SK-N-SH (cell line): ENCODE measurements around the gene EOLA2. TPM values are rescaled to one million over a fixed set of nuclear protein-coding genes. Genes with fewer than 3 reads are reported as not detected.
"Not testable (repeated sequence)": the region's sequence is repeated elsewhere in the genome, so short reads cannot be mapped to it uniquely, and the experiment has no call there.

Experiments
- CTCF ChIA-PET: fragments of 300-600, 350-600 bp; formaldehyde crosslinking; extraction: SDS; loops from one replicate; lab custom pipeline; 2021; lab: Yijun Ruan, JAX
- POLR2A ChIA-PET: fragments of 350-600 bp; sonication (Branson Sonifier 250); formaldehyde crosslinking; extraction: SDS; loops from one replicate; lab custom pipeline; 2020; ENCODE audit warnings: antibody characterized with exemption, inconsistent platforms; lab: Yijun Ruan, JAX
- DNase-seq: peaks from one replicate; pipeline ENCODE4 v3.0.0; 2012
- H2AFZ ChIP-seq: fragments of 200-600 bp; sonication (generic); 2 replicates; pipeline ENCODE4 v1.8.1; 2016; ENCODE audit warnings: antibody characterized with exemption, mild to moderate bottlenecking, low read depth
- H3F3A ChIP-seq: fragments of 200-600 bp; sonication (generic); replicated peaks from 2 replicates; pipeline ENCODE3; 2016; ENCODE audit warnings: antibody characterized with exemption, mild to moderate bottlenecking; ENCODE audit not compliant: insufficient read depth
- H3K27ac ChIP-seq, 2 experiments: fragments of 200-500 bp in 1 of 2; fragments of 200-600 bp in 1 of 2; sonication (Bioruptor generic) in 1 of 2; sonication (generic), shearing (Covaris generic) in 1 of 2; 2 replicates each; pipeline versions ENCODE4 v1.5.1 to v1.6.1; 2014 to 2016; ENCODE audit warnings: low read depth in 2 of 2, inconsistent platforms in 1 of 2, low read length in 1 of 2, mild to moderate bottlenecking in 1 of 2, mixed read lengths in 1 of 2
- H3K27me3 ChIP-seq: fragments of 200-600 bp; sonication (generic), shearing (Covaris generic); 2 replicates; pipeline ENCODE4 v1.6.1; 2016; ENCODE audit warnings: mixed run types; ENCODE audit not compliant: insufficient read depth
- H3K36me3 ChIP-seq, 2 experiments: fragments of 200-500 bp in 1 of 2; fragments of 200-600 bp in 1 of 2; sonication (Bioruptor generic) in 1 of 2; sonication (generic) in 1 of 2; replicated peaks in 1 of 2; 2 replicates each; pipeline versions ENCODE3 to v1.5.1; 2014 to 2016; ENCODE audit warnings: low read length in 1 of 2, mild to moderate bottlenecking in 1 of 2; ENCODE audit not compliant: insufficient read depth in 2 of 2, control insufficient read depth in 1 of 2
- H3K4me1 ChIP-seq, 2 experiments: fragments of 200-500 bp in 1 of 2; fragments of 200-600 bp in 1 of 2; sonication (Bioruptor generic) in 1 of 2; sonication (generic), shearing (Covaris generic) in 1 of 2; 2 replicates each; pipeline versions ENCODE4 v1.5.1 to v1.6.1; 2014 to 2016; ENCODE audit warnings: low read depth in 1 of 2, low read length in 1 of 2, mixed run types in 1 of 2; ENCODE audit not compliant: insufficient read depth in 2 of 2, control insufficient read depth in 1 of 2
- H3K4me2 ChIP-seq: fragments of 200-600 bp; sonication (generic), shearing (Covaris generic); 2 replicates; pipeline ENCODE4 v1.6.1; 2017; ENCODE audit warnings: mixed run types
- H3K4me3 ChIP-seq, 2 experiments: fragments of 200-500 bp in 1 of 2; fragments of 200-600 bp in 1 of 2; sonication (Bioruptor generic) in 1 of 2; sonication (generic), shearing (Covaris generic) in 1 of 2; 2 replicates each; pipeline versions ENCODE4 v1.5.1 to v1.8.1; 2014 to 2016; ENCODE audit warnings: low read depth in 2 of 2, inconsistent platforms in 1 of 2, low read length in 1 of 2, mild to moderate bottlenecking in 1 of 2, mixed read lengths in 1 of 2, moderate library complexity in 1 of 2
- H3K79me2 ChIP-seq: fragments of 200-600 bp; sonication (generic); 2 replicates; pipeline ENCODE4 v1.8.1; 2017; ENCODE audit warnings: mild to moderate bottlenecking; ENCODE audit not compliant: insufficient read depth
- H3K9ac ChIP-seq: fragments of 200-600 bp; sonication (generic); 2 replicates; pipeline ENCODE4 v1.6.1; 2017; ENCODE audit warnings: mixed run types
- H3K9me2 ChIP-seq: fragments of 200-600 bp; sonication (generic); 2 replicates; pipeline ENCODE4 v1.6.1; 2017; ENCODE audit warnings: mixed run types
- H3K9me3 ChIP-seq: fragments of 200-600 bp; sonication (generic); 2 replicates; pipeline ENCODE4 v1.6.1; 2017; ENCODE audit warnings: mixed run types, mild to moderate bottlenecking, moderate library complexity
- H4K20me1 ChIP-seq: fragments of 200-600 bp; sonication (generic); 2 replicates; pipeline ENCODE4 v1.6.1; 2017; ENCODE audit warnings: mild to moderate bottlenecking, mixed run types; ENCODE audit not compliant: insufficient read depth
- CHD2 ChIP-seq: fragments of 150-350 bp; IDR thresholded peaks from 2 replicates; pipeline ENCODE4 v1.6.1; 2018; ENCODE audit warnings: low read length; ENCODE audit not compliant: partially characterized antibody
- EP300 ChIP-seq, 2 experiments: IDR thresholded peaks; 2 replicates each; pipeline versions ENCODE4 v1.4.0 to v1.6.1; 2012; ENCODE audit warnings: borderline replicate concordance in 1 of 2, low read depth in 1 of 2, low read length in 1 of 2
- EZH2phosphoT487 ChIP-seq: fragments of 200-600 bp; sonication (generic); IDR thresholded peaks from 2 replicates; pipeline ENCODE4 v1.6.1; 2017; ENCODE audit warnings: low read depth, mixed run types, mild to moderate bottlenecking, antibody characterized with exemption, moderate library complexity, borderline replicate concordance
- FOXM1 ChIP-seq: IDR thresholded peaks from 2 replicates; pipeline ENCODE4 v1.4.0; 2012; ENCODE audit warnings: low read depth, mild to moderate bottlenecking
- GABPA ChIP-seq: IDR thresholded peaks from 2 replicates; pipeline ENCODE4 v1.4.0; 2012; ENCODE audit warnings: low read depth, mild to moderate bottlenecking
- MEF2A ChIP-seq: IDR thresholded peaks from 2 replicates; pipeline ENCODE4 v1.4.0; 2012; ENCODE audit warnings: low read depth, borderline replicate concordance
- NFIC ChIP-seq: IDR thresholded peaks from 2 replicates; pipeline ENCODE4 v1.4.0; 2012; ENCODE audit warnings: borderline replicate concordance
- NRF1 ChIP-seq: IDR thresholded peaks from 2 replicates; pipeline ENCODE4 v1.6.1; 2012; ENCODE audit warnings: low read depth, mild to moderate bottlenecking, low read length
- RAD21 ChIP-seq: IDR thresholded peaks from 2 replicates; pipeline ENCODE4 v1.6.1; 2012; ENCODE audit warnings: mild to moderate bottlenecking, low read length
- RXRA ChIP-seq: IDR thresholded peaks from 2 replicates; pipeline ENCODE4 v1.4.0; 2012; ENCODE audit warnings: low read depth, mild to moderate bottlenecking, borderline replicate concordance
- SMC3 ChIP-seq: IDR thresholded peaks from 2 replicates; pipeline ENCODE4 v1.6.1; 2012; ENCODE audit warnings: low read depth, low read length, improper control_type of control experiment
- TAF1 ChIP-seq: IDR thresholded peaks from 2 replicates; pipeline ENCODE4 v1.6.1; 2012; ENCODE audit warnings: low read depth, mild to moderate bottlenecking, low read length, moderate library complexity, borderline replicate concordance
- TCF12 ChIP-seq: IDR thresholded peaks from 2 replicates; pipeline ENCODE4 v1.4.0; 2012
- TEAD4 ChIP-seq: IDR thresholded peaks from 2 replicates; pipeline ENCODE4 v1.4.0; 2012; ENCODE audit warnings: mild to moderate bottlenecking, borderline replicate concordance; ENCODE audit not compliant: insufficient read depth
- WGBS: methylation state at CpG from one replicate; pipeline ENCODE4 v1.1.6; 2017; ENCODE audit warnings: low lambda C conversion rate; 5-methylcytosine and 5-hydroxymethylcytosine counted together
- polyA plus RNA-seq, 3 experiments: library from polyadenylated mRNA; depleted of rRNA; stranded (reverse); fragments of >200 nt; gene quantifications; 2 replicates each; pipeline ENCODE4 v1.2.3, GENCODE V29; 2012
- TF ChIP-seq, protein P1 (sequence below): IDR thresholded peaks from 2 replicates; pipeline ENCODE4 v1.4.0; 2012; ENCODE audit warnings: low read depth
- TF ChIP-seq, protein P2 (sequence below): IDR thresholded peaks from 2 replicates; pipeline ENCODE4 v1.4.0; 2012; ENCODE audit warnings: low read depth, borderline replicate concordance
- TF ChIP-seq, protein P3 (sequence below): IDR thresholded peaks from 2 replicates; pipeline ENCODE4; 2012
- TF ChIP-seq, protein P4 (sequence below): fragments of 150-350 bp; IDR thresholded peaks from 2 replicates; pipeline ENCODE4 v1.6.1; 2017; ENCODE audit warnings: antibody characterized with exemption, low read length, low read depth, borderline replicate concordance
- TF ChIP-seq, protein P5 (sequence below): IDR thresholded peaks from 2 replicates; pipeline ENCODE4 v1.4.0; 2012; ENCODE audit warnings: low read depth, borderline replicate concordance

Gene EOLA2
- polyA plus RNA-seq, 1 of the 3 experiments (the other 2 are of a cell fraction) = 43.4 TPM

DNA sequence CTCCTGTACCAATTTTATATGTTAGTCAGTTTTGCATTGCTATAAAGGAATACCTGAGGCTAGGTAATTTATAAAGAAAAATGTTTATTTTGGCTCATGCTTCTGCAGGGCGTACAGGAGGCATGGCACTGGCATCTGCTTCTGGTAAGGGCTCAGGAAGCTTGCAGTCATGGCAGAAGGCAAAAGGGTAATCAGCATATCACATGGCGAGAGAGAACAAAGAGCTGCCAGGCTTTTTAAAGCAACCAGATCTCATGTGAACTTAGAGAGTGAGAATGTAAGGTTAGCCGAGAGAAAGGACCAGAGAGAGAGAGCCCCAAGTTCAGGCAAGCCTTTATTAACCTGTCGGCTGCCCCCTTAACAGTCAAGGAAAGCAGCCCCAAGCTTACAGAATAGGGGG is 14.5 kb downstream of the EOLA2 start:
- POLR2A ChIA-PET, H3K79me2 ChIP-seq: not testable (repeated sequence)
- WGBS = no CpG with 5 or more reads among the region's 4 CpGs

DNA sequence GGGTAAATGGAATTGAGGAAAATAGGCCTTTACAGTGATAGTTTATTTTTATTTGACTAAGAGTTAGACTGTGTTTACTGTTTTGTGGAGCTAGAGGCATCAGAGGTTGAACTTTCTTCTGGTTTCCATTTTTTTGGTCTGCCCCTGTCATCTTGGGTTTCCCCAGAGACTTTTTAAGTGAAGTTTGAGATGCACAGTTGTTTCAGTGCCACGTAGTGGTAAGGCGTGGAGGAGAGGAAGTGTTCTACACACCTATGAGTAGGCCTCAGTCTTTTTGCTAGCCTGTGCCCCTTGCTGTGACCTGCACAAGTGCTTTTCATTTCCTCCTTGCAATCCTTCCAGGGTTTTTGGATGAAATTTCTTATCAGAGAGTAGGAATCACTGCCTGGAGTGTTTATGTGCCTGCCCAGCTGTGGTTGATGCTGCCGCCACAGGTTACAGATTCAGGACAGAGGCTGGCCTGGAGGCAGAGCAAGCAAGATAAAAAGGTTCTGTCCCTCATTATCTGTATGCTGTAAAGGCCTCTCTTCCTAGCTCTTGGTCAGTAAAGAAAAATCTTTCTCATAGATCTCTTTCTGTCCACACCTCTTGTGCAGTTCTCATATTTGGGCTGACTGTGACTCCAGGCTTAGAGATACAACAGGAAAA is 21.4 kb downstream of the EOLA2 start:
- H3K4me2 ChIP-seq = no peak overlapping the region
- no peak overlapping the region for H3K9ac ChIP-seq
- no peaks in the 10 kb centered on the region for H3K79me2 ChIP-seq
- H3K27me3 ChIP-seq = no peaks in the 10 kb centered on the region
- TF ChIP-seq TAF1 (no peak), CHD2 (no peak), GABPA (no peak), TCF12 (no peak), NFIC (no peak), TEAD4 (no peak), RAD21 (no peak), FOXM1 (no peak), NRF1 (no peak), EP300 (IDR thresholded peaks at IDR 0.05; ENCODE audit: borderline replicate concordance in 1 of 2, low read depth in 1 of 2, low read length in 1 of 2) (no peak), MEF2A (no peak), RXRA (no peak), EZH2phosphoT487 (no peak), SMC3 (no peak)
- TF ChIP-seq, protein P1, sequence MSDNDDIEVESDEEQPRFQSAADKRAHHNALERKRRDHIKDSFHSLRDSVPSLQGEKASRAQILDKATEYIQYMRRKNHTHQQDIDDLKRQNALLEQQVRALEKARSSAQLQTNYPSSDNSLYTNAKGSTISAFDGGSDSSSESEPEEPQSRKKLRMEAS = no peak
- TF ChIP-seq, protein P2, sequence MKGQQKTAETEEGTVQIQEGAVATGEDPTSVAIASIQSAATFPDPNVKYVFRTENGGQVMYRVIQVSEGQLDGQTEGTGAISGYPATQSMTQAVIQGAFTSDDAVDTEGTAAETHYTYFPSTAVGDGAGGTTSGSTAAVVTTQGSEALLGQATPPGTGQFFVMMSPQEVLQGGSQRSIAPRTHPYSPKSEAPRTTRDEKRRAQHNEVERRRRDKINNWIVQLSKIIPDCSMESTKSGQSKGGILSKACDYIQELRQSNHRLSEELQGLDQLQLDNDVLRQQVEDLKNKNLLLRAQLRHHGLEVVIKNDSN = no peak
- TF ChIP-seq, protein P3, sequence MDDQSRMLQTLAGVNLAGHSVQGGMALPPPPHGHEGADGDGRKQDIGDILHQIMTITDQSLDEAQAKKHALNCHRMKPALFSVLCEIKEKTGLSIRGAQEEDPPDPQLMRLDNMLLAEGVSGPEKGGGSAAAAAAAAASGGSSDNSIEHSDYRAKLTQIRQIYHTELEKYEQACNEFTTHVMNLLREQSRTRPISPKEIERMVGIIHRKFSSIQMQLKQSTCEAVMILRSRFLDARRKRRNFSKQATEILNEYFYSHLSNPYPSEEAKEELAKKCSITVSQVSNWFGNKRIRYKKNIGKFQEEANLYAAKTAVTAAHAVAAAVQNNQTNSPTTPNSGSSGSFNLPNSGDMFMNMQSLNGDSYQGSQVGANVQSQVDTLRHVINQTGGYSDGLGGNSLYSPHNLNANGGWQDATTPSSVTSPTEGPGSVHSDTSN = no peak
- TF ChIP-seq, protein P4, sequence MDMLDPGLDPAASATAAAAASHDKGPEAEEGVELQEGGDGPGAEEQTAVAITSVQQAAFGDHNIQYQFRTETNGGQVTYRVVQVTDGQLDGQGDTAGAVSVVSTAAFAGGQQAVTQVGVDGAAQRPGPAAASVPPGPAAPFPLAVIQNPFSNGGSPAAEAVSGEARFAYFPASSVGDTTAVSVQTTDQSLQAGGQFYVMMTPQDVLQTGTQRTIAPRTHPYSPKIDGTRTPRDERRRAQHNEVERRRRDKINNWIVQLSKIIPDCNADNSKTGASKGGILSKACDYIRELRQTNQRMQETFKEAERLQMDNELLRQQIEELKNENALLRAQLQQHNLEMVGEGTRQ = no peak
- TF ChIP-seq, protein P5, sequence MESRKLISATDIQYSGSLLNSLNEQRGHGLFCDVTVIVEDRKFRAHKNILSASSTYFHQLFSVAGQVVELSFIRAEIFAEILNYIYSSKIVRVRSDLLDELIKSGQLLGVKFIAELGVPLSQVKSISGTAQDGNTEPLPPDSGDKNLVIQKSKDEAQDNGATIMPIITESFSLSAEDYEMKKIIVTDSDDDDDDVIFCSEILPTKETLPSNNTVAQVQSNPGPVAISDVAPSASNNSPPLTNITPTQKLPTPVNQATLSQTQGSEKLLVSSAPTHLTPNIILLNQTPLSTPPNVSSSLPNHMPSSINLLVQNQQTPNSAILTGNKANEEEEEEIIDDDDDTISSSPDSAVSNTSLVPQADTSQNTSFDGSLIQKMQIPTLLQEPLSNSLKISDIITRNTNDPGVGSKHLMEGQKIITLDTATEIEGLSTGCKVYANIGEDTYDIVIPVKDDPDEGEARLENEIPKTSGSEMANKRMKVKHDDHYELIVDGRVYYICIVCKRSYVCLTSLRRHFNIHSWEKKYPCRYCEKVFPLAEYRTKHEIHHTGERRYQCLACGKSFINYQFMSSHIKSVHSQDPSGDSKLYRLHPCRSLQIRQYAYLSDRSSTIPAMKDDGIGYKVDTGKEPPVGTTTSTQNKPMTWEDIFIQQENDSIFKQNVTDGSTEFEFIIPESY = no peak
- TF ChIP-seq, all 33 proteins: peak for 0
- 42% methylated on average over 3 of the region's 3 CpGs for WGBS
- POLR2A ChIA-PET = no interaction called here
- H3K4me1 ChIP-seq = no peaks in the 10 kb centered on the region; a peak in 1 of 4 replicates
- H4K20me1 ChIP-seq = no peaks in the 10 kb centered on the region
- no peaks in the 10 kb centered on the region for H3K36me3 ChIP-seq
- no peaks in the 10 kb centered on the region for H3F3A ChIP-seq
- no peaks in the 10 kb centered on the region for H3K9me3 ChIP-seq
- no peak for DNase-seq
- no peak overlapping the region for H2AFZ ChIP-seq
- no peak overlapping the region for H3K27ac ChIP-seq
- H3K4me3 ChIP-seq = no peak overlapping the region
- no peaks in the 10 kb centered on the region for H3K9me2 ChIP-seq
- CTCF ChIA-PET = no interaction called here

More for the DNA sequence above, 14.5 kb downstream of the EOLA2 start:
- H3K9me3 ChIP-seq, H4K20me1 ChIP-seq, H3K9me2 ChIP-seq, H2AFZ ChIP-seq, H3F3A ChIP-seq, DNase-seq, H3K4me3 ChIP-seq, CTCF ChIA-PET, H3K27ac ChIP-seq, H3K9ac ChIP-seq, H3K36me3 ChIP-seq, H3K27me3 ChIP-seq, H3K4me2 ChIP-seq, H3K4me1 ChIP-seq: not testable (repeated sequence)
